ENCODE data around the gene BAG3. TPM values are rescaled to one million over a fixed set of nuclear protein-coding genes. Genes with fewer than 3 reads are reported as not detected.

BAG3 gene
- total RNA-seq, 1 donor from 2014 or later = 4.3 TPM

- ChIA-PET CTCF (interaction anchor here (2.4 kb wide), 1 partner anchor 206 kb away, joined by 6 read pairs; no protein-coding TSS in a partner anchor), POLR2A (interaction anchor here (0.6 kb wide), 1 partner anchor 474 kb away, joined by 3 read pairs; no protein-coding TSS in a partner anchor)
- Mint-ChIP-seq H3K36me3 (ENCODE audit: low read depth) (peaks cover 3% of the 10 kb centered on the region), H3K27ac (no peak overlapping the region), H3K9me3 (no peaks in the 10 kb centered on the region), H3K27me3 (no peaks in the 10 kb centered on the region), H3K4me1 (peaks cover 16% of the 10 kb centered on the region), H3K4me3 (no peak overlapping the region)
- intact Hi-C loops (cut with micrococcal nuclease) = loop anchor here (5.0 kb wide), 1 partner anchor 897 kb away; no protein-coding TSS in a partner anchor
- ATAC-seq (ENCODE audit: low read depth) (no peak), DNase-seq (no peak)
- TF ChIP-seq, protein P1, sequence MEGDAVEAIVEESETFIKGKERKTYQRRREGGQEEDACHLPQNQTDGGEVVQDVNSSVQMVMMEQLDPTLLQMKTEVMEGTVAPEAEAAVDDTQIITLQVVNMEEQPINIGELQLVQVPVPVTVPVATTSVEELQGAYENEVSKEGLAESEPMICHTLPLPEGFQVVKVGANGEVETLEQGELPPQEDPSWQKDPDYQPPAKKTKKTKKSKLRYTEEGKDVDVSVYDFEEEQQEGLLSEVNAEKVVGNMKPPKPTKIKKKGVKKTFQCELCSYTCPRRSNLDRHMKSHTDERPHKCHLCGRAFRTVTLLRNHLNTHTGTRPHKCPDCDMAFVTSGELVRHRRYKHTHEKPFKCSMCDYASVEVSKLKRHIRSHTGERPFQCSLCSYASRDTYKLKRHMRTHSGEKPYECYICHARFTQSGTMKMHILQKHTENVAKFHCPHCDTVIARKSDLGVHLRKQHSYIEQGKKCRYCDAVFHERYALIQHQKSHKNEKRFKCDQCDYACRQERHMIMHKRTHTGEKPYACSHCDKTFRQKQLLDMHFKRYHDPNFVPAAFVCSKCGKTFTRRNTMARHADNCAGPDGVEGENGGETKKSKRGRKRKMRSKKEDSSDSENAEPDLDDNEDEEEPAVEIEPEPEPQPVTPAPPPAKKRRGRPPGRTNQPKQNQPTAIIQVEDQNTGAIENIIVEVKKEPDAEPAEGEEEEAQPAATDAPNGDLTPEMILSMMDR (IDR thresholded peaks at IDR 0.05) = no peak
These were observed 2.7 kb downstream of the BAG3 start for GRCh38 chr10:119653916-119654315.

DNA sequence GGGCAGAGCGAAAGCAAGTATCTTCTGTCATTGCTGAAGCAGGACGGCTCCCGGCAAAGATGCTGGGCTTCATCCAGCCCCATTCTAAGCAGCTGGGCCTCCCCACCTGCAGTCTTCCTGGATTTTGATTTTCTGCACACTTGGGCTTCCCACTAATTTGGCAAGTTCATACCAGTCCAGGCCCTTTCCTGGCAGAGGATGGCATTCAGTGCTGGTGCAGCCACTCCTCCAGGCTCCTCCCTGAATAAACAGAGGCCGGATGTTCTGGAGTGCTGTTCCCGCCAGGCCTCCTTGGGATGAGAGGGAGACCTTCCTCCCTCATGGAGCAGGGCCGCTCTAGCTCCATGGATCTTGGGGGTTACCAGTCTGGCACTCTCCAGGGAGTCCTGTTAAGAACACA lies 3.4 kb downstream of the BAG3 start:
- H3K4me1 Mint-ChIP-seq = peaks cover 16% of the 10 kb centered on the region
- no peak overlapping the region for H3K27ac Mint-ChIP-seq
- no peak overlapping the region for H3K4me3 Mint-ChIP-seq
- POLR2A ChIA-PET = no interaction called here
- no peaks in the 10 kb centered on the region for H3K27me3 Mint-ChIP-seq
- peaks cover 3% of the 10 kb centered on the region for H3K36me3 Mint-ChIP-seq (ENCODE audit: low read depth)
- CTCF ChIA-PET = interaction anchor here (2.4 kb wide), 1 partner anchor 205 kb away, joined by 6 read pairs; no protein-coding TSS in a partner anchor
- TF ChIP-seq, protein P1 (IDR thresholded peaks at IDR 0.05) = no peak
- no peak for ATAC-seq (ENCODE audit: low read depth)
- DNase-seq = no peak
- intact Hi-C loops (cut with micrococcal nuclease) = loop anchor here (5.0 kb wide), 1 partner anchor 897 kb away; no protein-coding TSS in a partner anchor
- H3K9me3 Mint-ChIP-seq = no peaks in the 10 kb centered on the region

- ChIA-PET CTCF (no interaction called here), POLR2A (no interaction called here)
- Mint-ChIP-seq H3K36me3 (ENCODE audit: low read depth) (peaks cover 3% of the 10 kb centered on the region), H3K27me3 (no peaks in the 10 kb centered on the region), H3K27ac (no peak overlapping the region), H3K4me1 (peaks cover 12% of the 10 kb centered on the region), H3K9me3 (no peaks in the 10 kb centered on the region), H3K4me3 (no peak overlapping the region)
- no peak for ATAC-seq (ENCODE audit: low read depth)
- intact Hi-C loops (cut with micrococcal nuclease) = no loop called here
- no peak for DNase-seq
- TF ChIP-seq, protein P1 (IDR thresholded peaks at IDR 0.05) = no peak
These were observed 4.4 kb downstream of the BAG3 start for GRCh38 chr10:119655566-119656001.

- CTCF ChIA-PET = no interaction called here
- DNase-seq = no peak
- Mint-ChIP-seq H3K36me3 (ENCODE audit: low read depth) (no peaks in the 10 kb centered on the region), H3K9me3 (no peaks in the 10 kb centered on the region), H3K27me3 (no peaks in the 10 kb centered on the region), H3K4me1 (peaks cover 8% of the 10 kb centered on the region), H3K27ac (no peak overlapping the region), H3K4me3 (no peak overlapping the region)
- TF ChIP-seq, protein P1 (IDR thresholded peaks at IDR 0.05) = no peak
- intact Hi-C loops (cut with micrococcal nuclease) = no loop called here
- no peak for ATAC-seq (ENCODE audit: low read depth)
- POLR2A ChIA-PET = no interaction called here
These were observed 5.6 kb downstream of the BAG3 start for GRCh38 chr10:119656760-119657159.

GRCh38 chr10:119657725-119658124 lies 6.5 kb downstream of the BAG3 start:
- intact Hi-C loops (cut with micrococcal nuclease) = no loop called here
- H3K27ac Mint-ChIP-seq = no peak overlapping the region
- no peaks in the 10 kb centered on the region for H3K27me3 Mint-ChIP-seq
- ATAC-seq (ENCODE audit: low read depth) (no peak), DNase-seq (no peak)
- ChIA-PET POLR2A (no interaction called here), CTCF (no interaction called here)
- H3K36me3 Mint-ChIP-seq (ENCODE audit: low read depth) = no peaks in the 10 kb centered on the region
- H3K9me3 Mint-ChIP-seq = no peaks in the 10 kb centered on the region
- peaks cover 3% of the 10 kb centered on the region for H3K4me1 Mint-ChIP-seq
- TF ChIP-seq, protein P1 (IDR thresholded peaks at IDR 0.05) = no peak
- no peak overlapping the region for H3K4me3 Mint-ChIP-seq

Measured in activated B cell treated with CpG ODN at 0.5 μM for 24 hours (primary cell).